Measurements from ENCODE around the gene KCP.

- TF ChIP-seq CTCF (conservative IDR thresholded peaks at IDR 0.05; ENCODE audit: low read depth in 2 of 2) (no peak), REST (IDR thresholded peaks at IDR 0.05; ENCODE audit: unreplicated experiment) (no peak), EZH2 (IDR thresholded peaks at IDR 0.05; ENCODE audit: low read depth, unreplicated experiment) (no peak), CREB1 (CRISPR knock-in tag; IDR thresholded peaks at IDR 0.05; ENCODE audit: low read depth) (no peak), EZH2phosphoT487 (IDR thresholded peaks at IDR 0.05; ENCODE audit: unreplicated experiment) (no peak), POLR2AphosphoS5 (IDR thresholded peaks at IDR 0.05; ENCODE audit: low read depth) (no peak), NANOG (IDR thresholded peaks at IDR 0.05; ENCODE audit: borderline replicate concordance) (no peak), ZNF331 (CRISPR knock-in tag; IDR thresholded peaks at IDR 0.05; ENCODE audit: low read depth) (no peak), STAT1 (IDR thresholded peaks at IDR 0.05; ENCODE audit: unreplicated experiment) (no peak), JUNB (IDR thresholded peaks at IDR 0.05; ENCODE audit: unreplicated experiment) (no peak)
These were observed 37.3 kb downstream of the KCP start for GRCh38 chr7:128873234-128873633.
